ENCODE data around the gene ENTPD7.

The ENTPD7 gene

DNA sequence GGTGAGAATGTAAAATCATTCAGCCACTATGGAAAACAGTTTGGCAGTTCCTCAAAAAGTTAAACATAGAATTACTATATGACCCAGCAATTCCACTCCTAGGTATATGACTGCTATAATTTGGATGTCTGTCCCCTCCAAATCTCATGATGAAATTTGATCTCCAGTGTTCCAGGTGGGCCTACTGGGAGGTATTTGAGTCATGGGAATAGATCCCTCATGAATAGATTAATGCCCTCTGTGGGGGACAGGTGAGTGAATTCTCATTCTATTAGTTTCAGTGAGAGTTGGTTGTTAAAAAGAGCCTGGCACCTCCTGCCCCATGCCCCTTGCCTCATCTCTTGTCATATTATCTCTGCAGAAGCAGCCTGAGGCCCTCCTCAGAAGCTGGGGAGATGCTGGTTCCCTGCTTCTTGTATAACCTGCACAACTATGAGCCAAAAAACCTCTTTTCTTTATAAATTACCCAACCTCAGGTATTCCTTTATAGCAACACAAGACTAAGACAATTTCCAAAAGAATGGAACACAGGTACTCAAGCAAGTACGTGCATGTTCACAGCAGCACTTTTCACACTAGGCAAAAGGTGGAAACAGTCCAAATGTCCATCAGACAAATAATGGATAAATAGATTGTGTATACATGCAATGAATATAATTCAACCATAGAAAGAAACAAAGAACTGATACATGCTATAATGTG is 30.2 kb upstream of the ENTPD7 start:
- no peak overlapping the region for H2BK12ac ChIP-seq (ENCODE audit: low read length)
- H2AFZ ChIP-seq (ENCODE audit: insufficient read depth, low read length, poor library complexity) = no peak overlapping the region
- H3K27me3 ChIP-seq (ENCODE audit: insufficient read depth, low read length) = no peaks in the 10 kb centered on the region
- no peaks in the 10 kb centered on the region for H3K36me3 ChIP-seq (ENCODE audit: control insufficient read depth in 1 of 2, insufficient read depth in 2 of 2, low read length in 2 of 2)
- no peak overlapping the region for H3K18ac ChIP-seq (ENCODE audit: low read length)
- no peak overlapping the region for H2BK120ac ChIP-seq (ENCODE audit: insufficient read depth, low read length, poor library complexity)
- no peak overlapping the region for H3K4me3 ChIP-seq (ENCODE audit: low read depth, low read length)
- H3K9me3 ChIP-seq (ENCODE audit: insufficient read depth, low read depth, low read length) = no peaks in the 10 kb centered on the region
- no peak overlapping the region for H2BK5ac ChIP-seq (ENCODE audit: low read depth, low read length, poor library complexity)
- H4K8ac ChIP-seq (ENCODE audit: low read depth, low read length) = no peak overlapping the region
- no peak overlapping the region for H4K12ac ChIP-seq (ENCODE audit: low read depth, low read length)
- H3K4me2 ChIP-seq (ENCODE audit: low read length) = no peak overlapping the region
- H3K4ac ChIP-seq (ENCODE audit: low read depth, low read length) = no peak overlapping the region
- no peak overlapping the region for H4K91ac ChIP-seq (ENCODE audit: low read depth, low read length)
- no peak for DNase-seq
- H2AK5ac ChIP-seq (ENCODE audit: low read length) = no peak overlapping the region
- no peak overlapping the region for H3K9ac ChIP-seq (ENCODE audit: low read length)
- H3K23ac ChIP-seq (ENCODE audit: low read length) = no peak overlapping the region
- H3K4me1 ChIP-seq (ENCODE audit: control insufficient read depth in 1 of 2, insufficient read depth in 2 of 2, low read length in 2 of 2) = no peaks in the 10 kb centered on the region
- H3K14ac ChIP-seq (ENCODE audit: low read length) = no peak overlapping the region
- H3K79me1 ChIP-seq (ENCODE audit: low read length) = no peaks in the 10 kb centered on the region
- no CpG with 5 or more reads among the region's 1 CpG for WGBS (ENCODE audit: extremely low coverage, insufficient coverage, insufficient read length)
- H3K27ac ChIP-seq (ENCODE audit: low read depth, low read length) = no peak overlapping the region
- H3K79me2 ChIP-seq (ENCODE audit: control insufficient read depth, insufficient read depth, low read length, poor library complexity) = no peaks in the 10 kb centered on the region

DNA sequence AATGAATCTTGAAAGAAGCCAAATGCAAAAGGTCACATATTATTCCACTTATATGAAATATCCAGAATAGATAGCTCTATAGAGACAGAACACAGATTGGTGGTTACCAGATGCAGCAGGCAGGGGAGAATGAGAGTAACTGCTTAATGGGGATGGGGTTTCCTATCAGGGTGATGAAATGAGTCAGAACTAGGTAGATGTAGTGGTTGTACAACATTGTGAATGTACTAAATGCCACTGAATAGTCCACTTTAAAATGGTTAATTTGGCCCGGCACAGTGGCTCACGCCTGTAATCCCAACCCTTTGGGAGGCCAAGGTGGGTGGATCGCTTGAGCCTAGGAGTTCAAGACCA is 29.7 kb upstream of the ENTPD7 start:
- no peak overlapping the region for H3K9ac ChIP-seq (ENCODE audit: low read length)
- no peak overlapping the region for H3K23ac ChIP-seq (ENCODE audit: low read length)
- no peaks in the 10 kb centered on the region for H3K79me1 ChIP-seq (ENCODE audit: low read length)
- no peak overlapping the region for H2BK12ac ChIP-seq (ENCODE audit: low read length)
- no peak overlapping the region for H3K27ac ChIP-seq (ENCODE audit: low read depth, low read length)
- WGBS (ENCODE audit: extremely low coverage, insufficient coverage, insufficient read length) = no CpG with 5 or more reads among the region's 3 CpGs
- no peak overlapping the region for H2AK5ac ChIP-seq (ENCODE audit: low read length)
- H3K4me1 ChIP-seq (ENCODE audit: control insufficient read depth in 1 of 2, insufficient read depth in 2 of 2, low read length in 2 of 2) = no peaks in the 10 kb centered on the region
- no peaks in the 10 kb centered on the region for H3K36me3 ChIP-seq (ENCODE audit: control insufficient read depth in 1 of 2, insufficient read depth in 2 of 2, low read length in 2 of 2)
- no peak overlapping the region for H4K12ac ChIP-seq (ENCODE audit: low read depth, low read length)
- H2BK120ac ChIP-seq (ENCODE audit: insufficient read depth, low read length, poor library complexity) = no peak overlapping the region
- H4K8ac ChIP-seq (ENCODE audit: low read depth, low read length) = no peak overlapping the region
- H3K27me3 ChIP-seq (ENCODE audit: insufficient read depth, low read length) = no peaks in the 10 kb centered on the region
- DNase-seq = no peak
- no peak overlapping the region for H2BK5ac ChIP-seq (ENCODE audit: low read depth, low read length, poor library complexity)
- H4K91ac ChIP-seq (ENCODE audit: low read depth, low read length) = no peak overlapping the region
- no peak overlapping the region for H3K4ac ChIP-seq (ENCODE audit: low read depth, low read length)
- H3K79me2 ChIP-seq (ENCODE audit: control insufficient read depth, insufficient read depth, low read length, poor library complexity) = no peaks in the 10 kb centered on the region
- H2AFZ ChIP-seq (ENCODE audit: insufficient read depth, low read length, poor library complexity) = no peak overlapping the region
- no peaks in the 10 kb centered on the region for H3K9me3 ChIP-seq (ENCODE audit: insufficient read depth, low read depth, low read length)
- H3K18ac ChIP-seq (ENCODE audit: low read length) = no peak overlapping the region
- no peak overlapping the region for H3K4me3 ChIP-seq (ENCODE audit: low read depth, low read length)
- H3K14ac ChIP-seq (ENCODE audit: low read length) = no peak overlapping the region
- no peak overlapping the region for H3K4me2 ChIP-seq (ENCODE audit: low read length)

GRCh38 chr10:99630433-99630832 is 28.9 kb upstream of the ENTPD7 start:
- Histone ChIP-seq H3K79me1 (ENCODE audit: low read length) (no peaks in the 10 kb centered on the region), H2AFZ (ENCODE audit: insufficient read depth, low read length, poor library complexity) (no peak overlapping the region)

GRCh38 chr10:99630991-99631390 is 28.3 kb upstream of the ENTPD7 start:
- Histone ChIP-seq H4K8ac (ENCODE audit: low read depth, low read length) (no peak overlapping the region), H2BK120ac (ENCODE audit: insufficient read depth, low read length, poor library complexity) (no peak overlapping the region), H3K36me3 (ENCODE audit: control insufficient read depth in 1 of 2, insufficient read depth in 2 of 2, low read length in 2 of 2) (no peaks in the 10 kb centered on the region), H3K4me2 (ENCODE audit: low read length) (no peak overlapping the region), H3K14ac (ENCODE audit: low read length) (no peak overlapping the region), H3K4me3 (ENCODE audit: low read depth, low read length) (no peak overlapping the region), H3K9ac (ENCODE audit: low read length) (no peak overlapping the region), H3K79me2 (ENCODE audit: control insufficient read depth, insufficient read depth, low read length, poor library complexity) (no peaks in the 10 kb centered on the region), H2AK5ac (ENCODE audit: low read length) (no peak overlapping the region), H3K27me3 (ENCODE audit: insufficient read depth, low read length) (no peaks in the 10 kb centered on the region), H4K91ac (ENCODE audit: low read depth, low read length) (no peak overlapping the region), H3K79me1 (ENCODE audit: low read length) (no peaks in the 10 kb centered on the region), H3K18ac (ENCODE audit: low read length) (no peak overlapping the region), H3K23ac (ENCODE audit: low read length) (no peak overlapping the region), H3K9me3 (ENCODE audit: insufficient read depth, low read depth, low read length) (no peaks in the 10 kb centered on the region), H4K12ac (ENCODE audit: low read depth, low read length) (no peak overlapping the region), H2AFZ (ENCODE audit: insufficient read depth, low read length, poor library complexity) (no peak overlapping the region), H3K4me1 (ENCODE audit: control insufficient read depth in 1 of 2, insufficient read depth in 2 of 2, low read length in 2 of 2) (no peaks in the 10 kb centered on the region), H2BK5ac (ENCODE audit: low read depth, low read length, poor library complexity) (no peak overlapping the region), H3K4ac (ENCODE audit: low read depth, low read length) (no peak overlapping the region), H3K27ac (ENCODE audit: low read depth, low read length) (no peak overlapping the region), H2BK12ac (ENCODE audit: low read length) (no peak overlapping the region)
- DNase-seq = no peak

More at GRCh38 chr10:99630433-99630832, 28.9 kb upstream of the ENTPD7 start:
- H3K4ac ChIP-seq (ENCODE audit: low read depth, low read length) = no peak overlapping the region
- H4K12ac ChIP-seq (ENCODE audit: low read depth, low read length) = no peak overlapping the region
- H3K4me2 ChIP-seq (ENCODE audit: low read length) = no peak overlapping the region
- H2BK5ac ChIP-seq (ENCODE audit: low read depth, low read length, poor library complexity) = no peak overlapping the region
- no peak overlapping the region for H3K9ac ChIP-seq (ENCODE audit: low read length)
- H2BK12ac ChIP-seq (ENCODE audit: low read length) = no peak overlapping the region
- H2AK5ac ChIP-seq (ENCODE audit: low read length) = no peak overlapping the region
- no peak overlapping the region for H3K27ac ChIP-seq (ENCODE audit: low read depth, low read length)
- no peak overlapping the region for H3K4me3 ChIP-seq (ENCODE audit: low read depth, low read length)
- no peaks in the 10 kb centered on the region for H3K79me2 ChIP-seq (ENCODE audit: control insufficient read depth, insufficient read depth, low read length, poor library complexity)
- no peaks in the 10 kb centered on the region for H3K36me3 ChIP-seq (ENCODE audit: control insufficient read depth in 1 of 2, insufficient read depth in 2 of 2, low read length in 2 of 2)
- H2BK120ac ChIP-seq (ENCODE audit: insufficient read depth, low read length, poor library complexity) = no peak overlapping the region
- no CpG with 5 or more reads among the region's 2 CpGs for WGBS (ENCODE audit: extremely low coverage, insufficient coverage, insufficient read length)
- H3K23ac ChIP-seq (ENCODE audit: low read length) = no peak overlapping the region
- H3K14ac ChIP-seq (ENCODE audit: low read length) = no peak overlapping the region
- H3K9me3 ChIP-seq (ENCODE audit: insufficient read depth, low read depth, low read length) = no peaks in the 10 kb centered on the region
- no peaks in the 10 kb centered on the region for H3K4me1 ChIP-seq (ENCODE audit: control insufficient read depth in 1 of 2, insufficient read depth in 2 of 2, low read length in 2 of 2)
- H3K27me3 ChIP-seq (ENCODE audit: insufficient read depth, low read length) = no peaks in the 10 kb centered on the region
- H4K8ac ChIP-seq (ENCODE audit: low read depth, low read length) = no peak overlapping the region
- no peak overlapping the region for H4K91ac ChIP-seq (ENCODE audit: low read depth, low read length)
- no peak overlapping the region for H3K18ac ChIP-seq (ENCODE audit: low read length)
- peak in 1 of 2 donors; percentile 44 for DNase-seq

Data from trophoblast cell (in vitro differentiated cells and primary cell).